ENCODE results near the gene HIPK1.

HIPK1 gene

DNA sequence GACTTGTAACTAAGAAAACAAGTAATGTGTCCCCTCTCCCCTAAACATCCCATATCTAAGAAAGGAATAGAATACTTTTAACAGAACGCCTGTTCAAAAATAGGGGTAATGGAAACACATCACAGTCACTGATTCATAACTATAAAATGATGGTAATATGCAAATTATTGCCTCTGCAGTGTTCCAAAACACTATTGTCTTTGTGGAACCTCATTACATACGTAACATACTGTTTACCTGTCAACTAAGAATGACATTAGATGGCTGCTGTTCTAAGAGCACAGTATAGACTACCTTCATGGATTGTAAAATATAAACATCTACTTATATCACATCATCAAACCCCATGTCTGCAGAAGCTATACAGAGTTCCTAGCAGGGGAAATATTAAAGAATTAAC, 38.3 kb upstream of the HIPK1 start:
- Histone ChIP-seq H3K27me3 (ENCODE audit: insufficient read depth, poor library complexity, severe bottlenecking) (no peaks in the 10 kb centered on the region), H3K4me3 (replicated peaks; ENCODE audit: insufficient read depth, low read length) (no peak overlapping the region), H3K27ac (replicated peaks) (no peak overlapping the region)
- DNase-seq (ENCODE audit: low read depth in 1 of 2, low spot score in 1 of 2), result no peak
- TF ChIP-seq, protein P1, sequence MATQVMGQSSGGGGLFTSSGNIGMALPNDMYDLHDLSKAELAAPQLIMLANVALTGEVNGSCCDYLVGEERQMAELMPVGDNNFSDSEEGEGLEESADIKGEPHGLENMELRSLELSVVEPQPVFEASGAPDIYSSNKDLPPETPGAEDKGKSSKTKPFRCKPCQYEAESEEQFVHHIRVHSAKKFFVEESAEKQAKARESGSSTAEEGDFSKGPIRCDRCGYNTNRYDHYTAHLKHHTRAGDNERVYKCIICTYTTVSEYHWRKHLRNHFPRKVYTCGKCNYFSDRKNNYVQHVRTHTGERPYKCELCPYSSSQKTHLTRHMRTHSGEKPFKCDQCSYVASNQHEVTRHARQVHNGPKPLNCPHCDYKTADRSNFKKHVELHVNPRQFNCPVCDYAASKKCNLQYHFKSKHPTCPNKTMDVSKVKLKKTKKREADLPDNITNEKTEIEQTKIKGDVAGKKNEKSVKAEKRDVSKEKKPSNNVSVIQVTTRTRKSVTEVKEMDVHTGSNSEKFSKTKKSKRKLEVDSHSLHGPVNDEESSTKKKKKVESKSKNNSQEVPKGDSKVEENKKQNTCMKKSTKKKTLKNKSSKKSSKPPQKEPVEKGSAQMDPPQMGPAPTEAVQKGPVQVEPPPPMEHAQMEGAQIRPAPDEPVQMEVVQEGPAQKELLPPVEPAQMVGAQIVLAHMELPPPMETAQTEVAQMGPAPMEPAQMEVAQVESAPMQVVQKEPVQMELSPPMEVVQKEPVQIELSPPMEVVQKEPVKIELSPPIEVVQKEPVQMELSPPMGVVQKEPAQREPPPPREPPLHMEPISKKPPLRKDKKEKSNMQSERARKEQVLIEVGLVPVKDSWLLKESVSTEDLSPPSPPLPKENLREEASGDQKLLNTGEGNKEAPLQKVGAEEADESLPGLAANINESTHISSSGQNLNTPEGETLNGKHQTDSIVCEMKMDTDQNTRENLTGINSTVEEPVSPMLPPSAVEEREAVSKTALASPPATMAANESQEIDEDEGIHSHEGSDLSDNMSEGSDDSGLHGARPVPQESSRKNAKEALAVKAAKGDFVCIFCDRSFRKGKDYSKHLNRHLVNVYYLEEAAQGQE (IDR thresholded peaks at IDR 0.05; ENCODE audit: insufficient replicate concordance, low read depth), result no peak
- TF ChIP-seq POLR2AphosphoS5 (IDR thresholded peaks at IDR 0.05; ENCODE audit: low read depth) (no peak), GABPA (IDR thresholded peaks at IDR 0.05; ENCODE audit: low read depth) (no peak), SPI1 (IDR thresholded peaks at IDR 0.05; ENCODE audit: borderline replicate concordance, low read depth) (no peak)
- TF ChIP-seq, protein P2, sequence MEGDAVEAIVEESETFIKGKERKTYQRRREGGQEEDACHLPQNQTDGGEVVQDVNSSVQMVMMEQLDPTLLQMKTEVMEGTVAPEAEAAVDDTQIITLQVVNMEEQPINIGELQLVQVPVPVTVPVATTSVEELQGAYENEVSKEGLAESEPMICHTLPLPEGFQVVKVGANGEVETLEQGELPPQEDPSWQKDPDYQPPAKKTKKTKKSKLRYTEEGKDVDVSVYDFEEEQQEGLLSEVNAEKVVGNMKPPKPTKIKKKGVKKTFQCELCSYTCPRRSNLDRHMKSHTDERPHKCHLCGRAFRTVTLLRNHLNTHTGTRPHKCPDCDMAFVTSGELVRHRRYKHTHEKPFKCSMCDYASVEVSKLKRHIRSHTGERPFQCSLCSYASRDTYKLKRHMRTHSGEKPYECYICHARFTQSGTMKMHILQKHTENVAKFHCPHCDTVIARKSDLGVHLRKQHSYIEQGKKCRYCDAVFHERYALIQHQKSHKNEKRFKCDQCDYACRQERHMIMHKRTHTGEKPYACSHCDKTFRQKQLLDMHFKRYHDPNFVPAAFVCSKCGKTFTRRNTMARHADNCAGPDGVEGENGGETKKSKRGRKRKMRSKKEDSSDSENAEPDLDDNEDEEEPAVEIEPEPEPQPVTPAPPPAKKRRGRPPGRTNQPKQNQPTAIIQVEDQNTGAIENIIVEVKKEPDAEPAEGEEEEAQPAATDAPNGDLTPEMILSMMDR (IDR thresholded peaks at IDR 0.05; ENCODE audit: insufficient read depth, low read length), result no peak

DNA sequence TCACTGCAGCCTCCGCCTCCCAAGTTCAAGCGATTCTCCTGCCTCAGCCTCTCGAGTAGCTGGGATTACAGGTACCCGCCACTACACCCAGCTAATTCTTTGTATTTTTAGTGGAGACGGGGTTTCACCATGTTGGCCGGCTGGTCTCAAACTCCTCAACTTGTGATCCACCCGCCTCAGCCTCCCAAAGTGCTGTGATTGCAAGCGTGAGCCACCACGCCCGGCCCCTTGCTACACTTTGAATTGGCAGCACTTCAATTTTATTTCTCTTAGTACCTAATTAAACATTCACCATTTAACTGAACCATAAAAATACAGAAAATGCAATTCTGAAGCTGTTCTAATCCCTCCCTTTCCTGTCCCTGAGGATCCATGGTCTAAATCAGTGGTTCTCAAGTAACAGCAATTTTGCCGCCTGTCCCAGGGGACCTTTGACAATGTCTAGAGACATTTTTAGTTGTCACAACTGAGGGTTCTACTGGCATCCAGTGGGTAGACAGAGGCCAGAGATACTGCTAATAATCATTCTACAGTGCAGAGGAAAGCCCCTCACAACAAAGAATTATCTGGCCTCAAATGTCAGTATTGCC, 37.4 kb upstream of the HIPK1 start:
- Histone ChIP-seq H3K4me3 (replicated peaks; ENCODE audit: insufficient read depth, low read length) (no peak overlapping the region), H3K27me3 (ENCODE audit: insufficient read depth, poor library complexity, severe bottlenecking) (no peaks in the 10 kb centered on the region), H3K27ac (replicated peaks) (no peak overlapping the region)
- no peak for DNase-seq (ENCODE audit: low read depth in 1 of 2, low spot score in 1 of 2)
- TF ChIP-seq, protein P2 (IDR thresholded peaks at IDR 0.05; ENCODE audit: insufficient read depth, low read length), result no peak
- TF ChIP-seq POLR2AphosphoS5 (IDR thresholded peaks at IDR 0.05; ENCODE audit: low read depth) (no peak), GABPA (IDR thresholded peaks at IDR 0.05; ENCODE audit: low read depth) (no peak), SPI1 (IDR thresholded peaks at IDR 0.05; ENCODE audit: borderline replicate concordance, low read depth) (no peak)
- TF ChIP-seq, protein P1 (IDR thresholded peaks at IDR 0.05; ENCODE audit: insufficient replicate concordance, low read depth), result no peak

DNA sequence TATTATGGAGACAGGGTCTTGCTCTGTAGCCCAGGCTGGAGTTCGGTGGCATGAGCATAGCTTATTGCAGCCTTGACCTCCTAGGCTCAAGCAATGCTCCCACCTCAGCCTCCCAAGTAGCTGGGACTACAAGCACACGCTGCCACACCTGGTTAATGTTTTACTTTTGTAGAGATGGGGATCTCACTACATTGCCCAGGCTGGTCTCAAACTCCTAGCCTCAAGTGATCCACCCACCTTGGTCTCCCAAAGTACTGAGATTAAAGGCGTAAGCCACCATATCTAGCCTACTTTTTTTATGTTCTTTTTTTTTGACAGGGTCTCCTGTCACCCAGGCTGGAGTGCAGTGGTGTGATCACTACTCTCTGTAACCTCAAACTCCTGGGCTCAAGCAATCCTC, 35.9 kb upstream of the HIPK1 start:
- Histone ChIP-seq H3K27me3 (ENCODE audit: insufficient read depth, poor library complexity, severe bottlenecking) (no peaks in the 10 kb centered on the region), H3K4me3 (replicated peaks; ENCODE audit: insufficient read depth, low read length) (no peak overlapping the region), H3K27ac (replicated peaks) (no peak overlapping the region)
- DNase-seq (ENCODE audit: low read depth in 1 of 2, low spot score in 1 of 2), result no peak
- TF ChIP-seq SPI1 (IDR thresholded peaks at IDR 0.05; ENCODE audit: borderline replicate concordance, low read depth) (no peak), GABPA (IDR thresholded peaks at IDR 0.05; ENCODE audit: low read depth) (no peak), POLR2AphosphoS5 (IDR thresholded peaks at IDR 0.05; ENCODE audit: low read depth) (no peak)
- TF ChIP-seq, protein P2 (IDR thresholded peaks at IDR 0.05; ENCODE audit: insufficient read depth, low read length), result no peak
- TF ChIP-seq, protein P1 (IDR thresholded peaks at IDR 0.05; ENCODE audit: insufficient replicate concordance, low read depth), result no peak

All from HL-60 (cell line).